Keratinocyte (primary cell): ENCODE results near the gene TMEM18.

Experiments used
- CTCF ChIP-seq, 3 experiments: IDR thresholded peaks in 1 of 3; conservative IDR thresholded peaks in 1 of 3; optimal IDR thresholded peaks in 1 of 3; 2 replicates in 2 of 3; 3 replicates in 1 of 3; pipeline versions ENCODE3 to v1.5.1; 2011; ENCODE audit warnings: low read length in 3 of 3, mild to moderate bottlenecking in 3 of 3, moderate library complexity in 2 of 3, control low read depth in 1 of 3, inconsistent platforms in 1 of 3; ENCODE audit not compliant: insufficient read depth in 2 of 3; ENCODE audit errors: extremely low read depth in 1 of 3
- EZH2 ChIP-seq: IDR thresholded peaks from one replicate; pipeline ENCODE4 v1.6.1; 2012; ENCODE audit warnings: inconsistent platforms, mild to moderate bottlenecking, low read length, moderate library complexity

- TF ChIP-seq CTCF (optimal IDR thresholded peaks at IDR 0.05 in 1 of 3, IDR thresholded peaks at IDR 0.05 in 1 of 3, conservative IDR thresholded peaks at IDR 0.05 in 1 of 3; ENCODE audit: extremely low read depth in 1 of 3, insufficient read depth in 2 of 3, low read length in 3 of 3): no peak
- TF ChIP-seq EZH2: no peak
These were observed 54.8 kb downstream of the TMEM18 start for GRCh38 chr2:622357-622756.
